NCI-H1694 (cell line): Measurements from ENCODE around the gene QRFP.
"Not testable (repeated sequence)": the region's sequence is repeated elsewhere in the genome, so short reads cannot be mapped to it uniquely, and the experiment has no call there.

Source experiments
- DNase-seq: peaks from one replicate; lab custom pipeline; 2025; lab: John Stamatoyannopoulos, UW

The QRFP gene

DNA sequence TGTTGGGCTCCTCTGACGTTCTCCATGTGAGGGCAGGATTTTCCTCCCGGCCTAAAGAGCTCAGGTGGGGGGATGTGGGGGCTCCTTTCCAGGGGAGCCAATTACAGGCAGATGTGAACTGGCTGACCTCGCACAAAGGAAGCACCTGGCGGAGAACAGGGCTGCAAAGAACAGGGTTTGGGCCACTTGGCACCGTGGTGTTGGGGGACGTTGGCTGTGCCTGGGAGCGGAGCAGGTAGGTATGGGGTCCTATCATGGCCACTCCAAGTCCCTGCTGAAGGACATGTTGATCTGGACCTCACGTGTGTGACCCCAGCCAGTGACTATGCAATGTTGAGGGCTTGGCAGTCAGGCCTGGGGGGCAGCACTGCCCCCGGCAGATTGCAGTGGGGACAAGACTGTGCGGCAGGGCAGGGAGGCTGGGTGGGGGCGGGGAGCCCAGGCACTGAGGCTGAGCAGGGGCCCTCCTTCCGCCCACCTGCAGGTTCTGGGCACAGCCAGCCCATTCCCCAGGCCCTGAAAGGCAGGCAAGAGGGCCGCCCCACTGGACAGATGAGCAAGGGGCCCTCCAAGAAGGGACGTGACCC, 23.0 kb upstream of the QRFP start:
- no peak for DNase-seq

- DNase-seq = peak; percentile 33
Observed at GRCh38 chr9:130918826-130919558, 22.4 kb upstream of the QRFP start.

GRCh38 chr9:130918101-130918825, 21.7 kb upstream of the QRFP start:
- DNase-seq = no peak

- no peak for DNase-seq
Observed at GRCh38 chr9:130917168-130917960, 20.8 kb upstream of the QRFP start.

DNA sequence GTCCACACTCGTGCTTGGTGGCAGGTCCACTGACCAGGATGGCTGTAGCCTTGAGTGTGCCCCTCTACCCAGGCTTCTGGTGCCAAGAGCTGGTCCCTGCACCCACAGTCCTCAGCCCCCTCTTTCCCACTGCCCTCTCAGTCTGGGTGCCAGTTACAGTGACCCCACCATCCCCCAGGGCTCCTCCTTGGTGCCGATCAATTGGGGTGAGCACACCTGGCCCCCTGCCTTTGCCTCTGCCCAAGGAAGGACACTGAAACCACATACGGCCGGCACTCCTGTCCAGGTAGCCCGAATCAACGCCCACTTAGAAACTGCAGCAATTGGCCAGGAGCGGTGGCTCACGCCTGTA, 18.5 kb upstream of the QRFP start:
- no peak for DNase-seq

DNA sequence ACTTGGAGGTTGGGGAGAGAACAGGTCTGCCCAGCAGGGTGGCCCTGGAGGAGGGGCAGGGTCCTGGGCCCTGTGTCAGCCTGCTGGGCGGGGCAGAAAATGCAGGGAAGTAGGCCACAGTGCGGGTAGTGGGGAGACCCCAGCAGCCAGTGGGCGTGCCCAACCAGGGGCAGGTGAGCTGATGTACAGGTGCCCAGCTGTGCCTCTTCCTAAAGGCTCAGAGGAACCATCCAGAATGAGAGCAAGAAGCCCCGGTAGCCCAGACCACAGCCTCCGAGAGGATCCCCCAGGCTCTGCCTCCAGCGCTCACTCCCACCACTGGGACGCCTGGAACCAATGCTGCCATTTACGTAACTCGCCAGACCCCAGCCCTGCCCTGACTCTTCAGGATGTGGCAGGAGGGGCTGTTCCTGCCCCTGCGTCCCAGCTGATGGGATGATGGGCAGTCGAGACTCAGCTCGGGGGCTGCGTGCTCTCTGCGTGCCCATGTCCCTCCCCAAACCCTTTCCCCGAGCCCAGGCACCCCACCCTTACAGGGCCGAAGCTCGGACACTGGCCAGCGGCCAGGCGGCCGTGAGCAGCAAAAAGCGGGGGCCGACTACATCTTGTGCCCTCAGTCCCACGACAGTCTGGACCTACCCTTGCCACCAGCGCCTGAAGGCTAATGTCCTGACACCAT, 17.9 kb upstream of the QRFP start:
- no peak for DNase-seq

GRCh38 chr9:130913599-130914416, 17.2 kb upstream of the QRFP start:
- no peak for DNase-seq

GRCh38 chr9:130912932-130913598, 16.5 kb upstream of the QRFP start:
- DNase-seq = no peak

GRCh38 chr9:130911254-130912049, 14.8 kb upstream of the QRFP start:
- DNase-seq = no peak

GRCh38 chr9:130910670-130911069, 14.1 kb upstream of the QRFP start:
- DNase-seq = not testable (repeated sequence)

DNA sequence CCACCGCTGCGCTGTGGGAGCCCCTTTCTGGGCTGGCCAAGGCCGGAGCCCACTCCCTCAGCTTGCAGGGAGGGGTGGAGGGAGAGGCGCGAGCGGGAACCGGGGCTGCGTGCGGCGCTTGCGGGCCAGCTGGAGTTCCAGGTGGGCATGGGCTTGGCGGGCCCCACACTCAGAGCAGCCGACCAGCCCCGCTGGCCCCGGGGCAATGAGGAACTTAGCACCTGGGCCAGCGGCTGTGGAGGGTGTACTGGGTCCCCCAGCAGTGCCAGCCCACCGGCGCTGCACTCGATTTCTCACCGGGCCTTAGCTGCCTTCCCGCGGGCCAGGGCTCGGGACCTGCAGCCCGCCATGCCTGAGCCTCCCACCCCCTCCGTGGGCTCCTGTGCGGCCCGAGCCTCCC, 13.4 kb upstream of the QRFP start:
- not testable (repeated sequence) for DNase-seq

DNA sequence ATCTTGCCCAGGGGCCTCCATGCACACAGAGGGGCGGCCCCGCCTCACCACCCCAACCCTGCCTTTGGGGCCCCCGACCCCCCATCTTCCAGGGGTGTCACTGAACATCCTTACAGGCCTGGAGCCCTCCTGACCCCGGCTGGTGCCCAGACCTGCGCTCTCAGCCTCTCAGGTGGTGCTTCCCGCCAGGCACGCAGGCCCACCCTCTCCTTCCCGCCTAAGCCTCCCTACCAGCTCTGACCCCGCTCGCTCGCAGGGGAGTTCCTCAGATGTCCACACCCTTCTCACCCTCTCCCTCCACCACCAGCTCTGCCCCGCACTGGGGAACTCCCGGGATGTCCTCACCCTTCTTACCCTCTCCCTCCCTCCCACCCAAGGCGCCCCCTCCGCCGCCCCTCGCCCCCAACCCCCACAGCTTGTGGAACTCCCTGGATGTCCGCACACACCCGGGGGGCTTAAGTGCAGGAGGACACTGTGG, 12.3 kb upstream of the QRFP start:
- no peak for DNase-seq

GRCh38 chr9:130908146-130908877, 11.7 kb upstream of the QRFP start:
- no peak for DNase-seq

DNA sequence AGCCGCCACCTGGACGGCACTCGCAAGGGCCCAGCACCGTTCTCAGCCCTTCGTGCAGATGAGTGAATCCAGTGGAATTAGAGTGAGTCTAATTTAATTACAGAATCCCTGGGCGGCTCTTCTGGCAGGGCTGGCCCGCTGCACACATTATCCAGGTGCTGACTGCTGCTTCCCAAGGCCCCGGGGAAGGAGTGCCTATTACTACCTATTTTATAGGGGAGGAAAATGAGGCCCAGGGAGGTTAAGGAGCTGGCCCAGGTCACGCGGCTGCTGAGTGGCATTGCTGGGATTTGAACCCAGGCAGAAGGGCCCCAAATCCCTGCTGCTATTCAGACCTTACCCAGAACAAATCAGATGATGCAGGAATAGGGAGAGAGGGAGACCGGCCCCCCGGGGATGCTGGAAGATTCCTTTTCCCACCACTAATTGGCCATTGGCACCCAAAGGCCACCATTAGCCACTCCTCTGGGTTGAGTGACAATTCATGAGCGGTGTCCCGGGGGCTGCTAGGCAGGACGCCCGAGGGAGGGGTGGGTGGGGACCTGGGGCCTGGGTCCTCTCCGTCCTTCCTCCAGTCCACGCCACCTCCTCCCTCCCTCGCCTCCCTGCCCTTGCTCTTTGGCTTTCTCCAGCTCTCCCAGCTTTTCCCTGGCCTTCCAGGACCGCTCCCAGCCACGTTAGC, 10.3 kb upstream of the QRFP start:
- no peak for DNase-seq

- DNase-seq = no peak
Observed at GRCh38 chr9:130905902-130906734, 9.5 kb upstream of the QRFP start.

DNA sequence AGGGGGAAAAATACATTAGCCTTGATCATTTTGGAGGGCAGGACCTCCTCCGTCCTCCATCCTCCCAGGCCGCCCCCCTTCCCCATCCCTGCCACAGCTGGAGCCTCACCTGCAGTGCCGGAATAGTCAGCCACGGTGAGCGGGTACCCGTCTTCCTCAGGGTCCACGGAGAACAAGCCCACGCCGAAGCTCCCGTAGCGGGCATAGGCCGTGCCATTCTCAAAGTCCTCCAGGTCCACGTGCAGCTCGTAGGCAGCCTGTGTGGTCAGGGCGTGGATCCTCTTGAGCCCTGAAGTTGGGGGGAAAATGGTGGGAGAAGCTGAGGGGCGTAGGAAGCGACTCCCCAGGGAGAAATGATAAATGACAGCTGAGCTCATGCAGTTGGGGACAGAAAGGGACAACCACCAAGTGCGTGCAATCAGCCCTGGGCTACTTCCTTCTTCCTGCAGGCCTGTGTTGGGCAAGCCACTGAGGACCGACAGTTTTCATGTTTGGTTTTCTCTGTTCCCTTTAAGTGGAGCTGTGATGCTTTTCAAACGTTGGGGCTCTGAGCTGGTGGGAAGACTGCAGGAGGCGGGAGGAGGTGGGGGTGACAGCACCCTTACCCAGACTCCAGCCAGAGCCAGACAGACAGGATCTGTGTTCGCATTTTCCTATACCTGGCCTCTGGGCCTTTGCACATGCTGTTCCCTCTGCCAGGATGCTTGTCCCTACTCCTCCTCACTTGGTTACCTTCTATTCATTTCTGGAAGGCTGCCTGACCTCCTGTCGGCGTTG, 8.7 kb upstream of the QRFP start:
- no peak for DNase-seq
